Erythroblast (primary cell): ENCODE data around the gene ARHGEF37.

Experiments
- GATA1 ChIP-seq: IDR thresholded peaks from 2 replicates; pipeline ENCODE4 v1.6.1; 2011; ENCODE audit warnings: low read depth, mild to moderate bottlenecking, control low read depth, low read length, moderate library complexity
- POLR2A ChIP-seq: IDR thresholded peaks from 2 replicates; pipeline ENCODE4 v1.6.1; 2011; ENCODE audit warnings: mild to moderate bottlenecking, low read length

DNA sequence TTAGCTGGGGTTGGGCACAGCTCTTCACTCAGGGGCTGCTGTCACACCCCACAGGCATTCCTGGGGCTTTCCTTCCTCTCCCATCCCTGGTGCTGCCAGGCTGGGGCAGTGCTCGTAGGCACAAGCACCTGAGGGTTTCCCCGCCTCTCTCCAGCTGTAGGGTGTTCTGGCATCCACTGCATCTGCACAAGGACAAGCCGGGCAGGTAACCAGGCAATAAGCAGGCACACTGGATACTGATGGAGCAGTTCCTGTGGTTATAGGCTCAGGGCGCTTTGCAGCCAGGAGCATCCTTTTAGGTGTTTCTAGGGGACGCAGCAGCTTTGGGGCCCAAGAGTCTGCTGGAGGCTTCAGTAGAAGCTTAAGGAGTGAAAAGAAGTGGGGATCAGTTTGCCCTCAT is 56.8 kb downstream of the ARHGEF37 start:
- TF ChIP-seq POLR2A (no peak), GATA1 (no peak)
